GM12873 (cell line): Measurements from ENCODE around the gene ZNF33B.

Experiments
- CTCF ChIP-seq: IDR thresholded peaks from 2 replicates; pipeline ENCODE4 v1.5.1; 2012; ENCODE audit warnings: low read depth, mild to moderate bottlenecking, moderate library complexity, low read length, control low read depth; ENCODE audit not compliant: insufficient read depth; ENCODE audit errors: missing control alignments

The ZNF33B gene

DNA sequence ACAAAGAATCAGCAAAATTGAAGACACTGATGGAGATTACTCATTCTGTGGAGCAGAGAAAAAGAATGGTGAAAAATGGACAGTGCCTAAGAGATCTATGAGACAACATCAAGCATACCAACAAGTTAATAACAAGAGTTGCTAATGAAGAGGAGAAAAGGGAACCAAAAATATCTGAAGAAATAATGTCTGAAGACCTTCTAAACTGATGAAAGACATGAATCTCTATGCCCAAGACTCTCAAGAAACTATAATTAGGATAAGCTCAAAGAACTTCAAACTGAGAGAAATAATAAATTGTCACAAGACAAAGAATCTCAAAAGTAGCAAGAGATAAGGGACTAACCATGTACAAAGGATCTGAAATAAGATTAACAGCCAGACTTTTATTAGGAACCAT is 93.4 kb downstream of the ZNF33B start:
- no peak for TF ChIP-seq CTCF

- TF ChIP-seq CTCF, result no peak
Measured at GRCh38 chr10:42543840-42544372, 94.5 kb downstream of the ZNF33B start.
